Measurements from ENCODE around the gene PCDHGB3. TPM values are rescaled to one million over a fixed set of nuclear protein-coding genes. Genes with fewer than 3 reads are reported as not detected.
A peak's percentile ranks its signal among the peaks of the same experiment; 100 is the strongest.
"Not testable (repeated sequence)": the region's sequence is repeated elsewhere in the genome, so short reads cannot be mapped to it uniquely, and the experiment has no call there.

PCDHGB3 gene
- total and polyA plus RNA-seq, 4 donors = 6.0 to 8.4 (median 7.7) TPM

GRCh38 chr5:141342773-141343172 is 27.3 kb upstream of the PCDHGB3 start:
- H3K27ac ChIP-seq (ENCODE audit: low read depth, low read length) = no peak overlapping the region
- peaks cover 13% of the 10 kb centered on the region for H3K4me1 ChIP-seq (ENCODE audit: control insufficient read depth, insufficient read depth, low read length)
- H3K9me3 ChIP-seq (ENCODE audit: control insufficient read depth, insufficient read depth, low read length) = peaks cover 45% of the 10 kb centered on the region
- no peak for DNase-seq (ENCODE audit: low read depth in 4 of 6, low spot score in 6 of 6)
- H3K4me3 ChIP-seq (ENCODE audit: low read depth, low read length) = no peak overlapping the region
- 13% methylated on average over 1 of the region's 1 CpG for WGBS (ENCODE audit: insufficient coverage)
- no peaks in the 10 kb centered on the region for H3K36me3 ChIP-seq (ENCODE audit: control insufficient read depth, insufficient read depth, low read length)
- H3K27me3 ChIP-seq (ENCODE audit: control insufficient read depth, insufficient read depth, low read length) = no peaks in the 10 kb centered on the region

DNA sequence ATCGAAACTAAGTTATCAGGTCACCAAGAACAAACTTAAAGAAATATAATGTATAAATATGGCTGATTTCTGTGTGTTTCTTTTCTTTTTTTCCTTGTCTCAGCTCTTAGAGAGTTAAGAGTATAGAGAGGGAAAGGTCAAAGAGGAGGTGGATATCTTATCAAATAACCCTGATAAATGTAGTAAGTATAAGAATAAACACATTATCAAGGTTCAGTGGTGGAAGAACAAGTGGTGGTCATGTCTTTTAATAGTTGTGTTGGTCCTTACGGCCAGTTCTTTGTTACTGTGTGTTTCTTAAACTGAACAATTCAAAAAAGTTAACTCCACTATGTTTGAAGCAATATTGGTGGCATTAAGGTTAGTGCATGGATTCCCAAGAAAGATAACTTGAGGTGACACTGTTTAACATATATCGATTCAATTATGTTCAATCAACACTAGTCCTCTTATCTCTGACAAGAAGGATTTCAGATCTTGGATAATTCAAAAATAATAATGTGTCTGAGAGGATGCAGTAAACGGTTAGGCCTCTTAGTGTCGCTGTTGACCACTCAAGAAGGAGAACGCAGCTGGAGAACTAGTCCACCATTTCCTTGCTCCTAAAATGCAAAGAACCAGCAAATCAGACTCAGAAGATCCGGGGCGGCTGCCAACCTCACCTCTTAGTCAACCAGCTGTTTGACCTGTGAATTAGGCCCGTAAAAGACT is 26.6 kb upstream of the PCDHGB3 start, which contains the start of gene PCDHGA3:
Gene PCDHGA3, plus strand, starts transcription at position 588 of the 711 bp plus-strand sequence. CDS start 205 bp downstream, outside the sequence.
- Histone ChIP-seq H3K27me3 (ENCODE audit: control insufficient read depth, insufficient read depth, low read length) (no peaks in the 10 kb centered on the region), H3K9me3 (ENCODE audit: control insufficient read depth, insufficient read depth, low read length) (peaks cover 45% of the 10 kb centered on the region), H3K4me3 (ENCODE audit: low read depth, low read length) (no peak within 1 kb of the TSS), H3K27ac (ENCODE audit: low read depth, low read length) (no peak within 1 kb of the TSS), H3K4me1 (ENCODE audit: control insufficient read depth, insufficient read depth, low read length) (peaks cover 13% of the 10 kb centered on the region), H3K36me3 (ENCODE audit: control insufficient read depth, insufficient read depth, low read length) (no peaks in the 10 kb centered on the region)
- 0% methylated on average over 4 of the region's 9 CpGs for WGBS (ENCODE audit: insufficient coverage)
- peak in 2 of 6 donors; percentile 42 to 51 for DNase-seq (ENCODE audit: low read depth in 4 of 6, low spot score in 6 of 6)

GRCh38 chr5:141343953-141344463 is 26.0 kb upstream of the PCDHGB3 start:
- DNase-seq (ENCODE audit: low read depth in 4 of 6, low spot score in 6 of 6) = no peak
- peaks cover 45% of the 10 kb centered on the region for H3K9me3 ChIP-seq (ENCODE audit: control insufficient read depth, insufficient read depth, low read length)

GRCh38 chr5:141345327-141345726 is 24.7 kb upstream of the PCDHGB3 start:
- peaks cover 2% of the 10 kb centered on the region for H3K36me3 ChIP-seq (ENCODE audit: control insufficient read depth, insufficient read depth, low read length)
- H3K4me1 ChIP-seq (ENCODE audit: control insufficient read depth, insufficient read depth, low read length) = peaks cover 4% of the 10 kb centered on the region
- H3K9me3 ChIP-seq (ENCODE audit: control insufficient read depth, insufficient read depth, low read length) = peaks cover 39% of the 10 kb centered on the region
- no peaks in the 10 kb centered on the region for H3K27me3 ChIP-seq (ENCODE audit: control insufficient read depth, insufficient read depth, low read length)
- 16% methylated on average over 17 of the region's 20 CpGs for WGBS (ENCODE audit: insufficient coverage)
- H3K27ac ChIP-seq (ENCODE audit: low read depth, low read length) = no peak overlapping the region
- no peak overlapping the region for H3K4me3 ChIP-seq (ENCODE audit: low read depth, low read length)
- DNase-seq (ENCODE audit: low read depth in 4 of 6, low spot score in 6 of 6) = no peak

More at GRCh38 chr5:141343953-141344463, 26.0 kb upstream of the PCDHGB3 start:
- Histone ChIP-seq H3K36me3 (ENCODE audit: control insufficient read depth, insufficient read depth, low read length) (no peaks in the 10 kb centered on the region), H3K4me1 (ENCODE audit: control insufficient read depth, insufficient read depth, low read length) (peaks cover 10% of the 10 kb centered on the region), H3K27ac (ENCODE audit: low read depth, low read length) (no peak overlapping the region), H3K4me3 (ENCODE audit: low read depth, low read length) (no peak overlapping the region), H3K27me3 (ENCODE audit: control insufficient read depth, insufficient read depth, low read length) (no peaks in the 10 kb centered on the region)
- 16% methylated on average over 31 of the region's 31 CpGs for WGBS (ENCODE audit: insufficient coverage)

- peaks cover 44% of the 10 kb centered on the region for H3K9me3 ChIP-seq (ENCODE audit: control insufficient read depth, insufficient read depth, low read length)
Measured at GRCh38 chr5:141346017-141346416, 24.0 kb upstream of the PCDHGB3 start.

GRCh38 chr5:141349917-141350619 is 20.0 kb upstream of the PCDHGB3 start, which contains the start of gene PCDHGB1:
Gene PCDHGB1, plus strand, starts transcription at chr5:141350099. Its CDS starts 162 bp downstream, at chr5:141350261.
- no peaks in the 10 kb centered on the region for H3K27me3 ChIP-seq (ENCODE audit: control insufficient read depth, insufficient read depth, low read length)
- H3K4me1 ChIP-seq (ENCODE audit: control insufficient read depth, insufficient read depth, low read length) = no peaks in the 10 kb centered on the region
- H3K36me3 ChIP-seq (ENCODE audit: control insufficient read depth, insufficient read depth, low read length) = peaks cover 6% of the 10 kb centered on the region
- DNase-seq (ENCODE audit: low read depth in 4 of 6, low spot score in 6 of 6) = peak in 1 of 6 donors; percentile 42
- whole genome bisulfite sequencing (ENCODE audit: insufficient coverage) = 19% methylated on average over 29 of the region's 29 CpGs
- no peak within 1 kb of the TSS for H3K27ac ChIP-seq (ENCODE audit: low read depth, low read length)
- peaks cover 37% of the 10 kb centered on the region for H3K9me3 ChIP-seq (ENCODE audit: control insufficient read depth, insufficient read depth, low read length)
- H3K4me3 ChIP-seq (ENCODE audit: low read depth, low read length) = no peak within 1 kb of the TSS

More at GRCh38 chr5:141346017-141346416, 24.0 kb upstream of the PCDHGB3 start:
- H3K36me3 ChIP-seq (ENCODE audit: control insufficient read depth, insufficient read depth, low read length); H3K27me3 ChIP-seq (ENCODE audit: control insufficient read depth, insufficient read depth, low read length); H3K27ac ChIP-seq (ENCODE audit: low read depth, low read length); H3K4me1 ChIP-seq (ENCODE audit: control insufficient read depth, insufficient read depth, low read length); H3K4me3 ChIP-seq (ENCODE audit: low read depth, low read length); DNase-seq (ENCODE audit: low read depth in 4 of 6, low spot score in 6 of 6): not testable (repeated sequence)
- 31% methylated on average over 16 of the region's 35 CpGs for WGBS (ENCODE audit: insufficient coverage)

- H3K9me3 ChIP-seq (ENCODE audit: control insufficient read depth, insufficient read depth, low read length) = peaks cover 33% of the 10 kb centered on the region
- H3K4me3 ChIP-seq (ENCODE audit: low read depth, low read length) = no peak overlapping the region
- H3K27ac ChIP-seq (ENCODE audit: low read depth, low read length) = no peak overlapping the region
- 25% methylated on average over 24 of the region's 36 CpGs for WGBS (ENCODE audit: insufficient coverage)
- peaks cover 8% of the 10 kb centered on the region for H3K36me3 ChIP-seq (ENCODE audit: control insufficient read depth, insufficient read depth, low read length)
- no peaks in the 10 kb centered on the region for H3K27me3 ChIP-seq (ENCODE audit: control insufficient read depth, insufficient read depth, low read length)
- DNase-seq (ENCODE audit: low read depth in 4 of 6, low spot score in 6 of 6) = no peak
- H3K4me1 ChIP-seq (ENCODE audit: control insufficient read depth, insufficient read depth, low read length) = no peaks in the 10 kb centered on the region
Measured at GRCh38 chr5:141351591-141351990, 18.5 kb upstream of the PCDHGB3 start.

- Histone ChIP-seq H3K4me1 (ENCODE audit: control insufficient read depth, insufficient read depth, low read length) (no peaks in the 10 kb centered on the region), H3K27ac (ENCODE audit: low read depth, low read length) (no peak within 1 kb of the TSS), H3K9me3 (ENCODE audit: control insufficient read depth, insufficient read depth, low read length) (peaks cover 49% of the 10 kb centered on the region), H3K27me3 (ENCODE audit: control insufficient read depth, insufficient read depth, low read length) (no peaks in the 10 kb centered on the region), H3K36me3 (ENCODE audit: control insufficient read depth, insufficient read depth, low read length) (peaks cover 13% of the 10 kb centered on the region), H3K4me3 (ENCODE audit: low read depth, low read length) (no peak within 1 kb of the TSS)
- 12% methylated on average over 28 of the region's 29 CpGs for WGBS (ENCODE audit: insufficient coverage)
- DNase-seq (ENCODE audit: low read depth in 4 of 6, low spot score in 6 of 6) = peak in 2 of 6 donors; percentile 9 to 13
Measured at GRCh38 chr5:141354900-141355469, 15.1 kb upstream of the PCDHGB3 start, which contains the start of gene PCDHGA4. Gene PCDHGA4, plus strand, starts transcription at chr5:141355021. Its CDS starts 87 bp downstream, at chr5:141355108.

DNA sequence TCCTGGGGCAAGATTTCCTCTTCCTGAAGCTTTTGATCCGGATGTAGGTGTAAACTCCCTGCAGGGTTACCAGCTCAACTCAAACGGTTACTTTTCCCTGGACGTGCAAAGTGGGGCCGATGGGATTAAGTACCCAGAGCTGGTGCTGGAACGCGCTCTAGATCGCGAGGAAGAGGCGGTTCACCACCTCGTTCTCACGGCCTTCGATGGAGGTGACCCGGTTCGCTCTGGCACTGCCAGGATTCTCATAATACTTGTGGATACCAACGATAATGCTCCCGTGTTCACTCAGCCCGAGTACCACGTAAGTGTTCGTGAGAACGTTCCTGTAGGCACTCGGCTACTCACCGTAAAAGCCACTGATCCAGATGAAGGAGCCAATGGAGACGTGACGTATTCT is 14.4 kb upstream of the PCDHGB3 start:
- H3K27me3 ChIP-seq (ENCODE audit: control insufficient read depth, insufficient read depth, low read length) = no peaks in the 10 kb centered on the region
- peaks cover 12% of the 10 kb centered on the region for H3K36me3 ChIP-seq (ENCODE audit: control insufficient read depth, insufficient read depth, low read length)
- no peak overlapping the region for H3K4me3 ChIP-seq (ENCODE audit: low read depth, low read length)
- no peaks in the 10 kb centered on the region for H3K4me1 ChIP-seq (ENCODE audit: control insufficient read depth, insufficient read depth, low read length)
- no peak for DNase-seq (ENCODE audit: low read depth in 4 of 6, low spot score in 6 of 6)
- 37% methylated on average over 22 of the region's 24 CpGs for WGBS (ENCODE audit: insufficient coverage)
- H3K9me3 ChIP-seq (ENCODE audit: control insufficient read depth, insufficient read depth, low read length) = peaks cover 48% of the 10 kb centered on the region
- no peak overlapping the region for H3K27ac ChIP-seq (ENCODE audit: low read depth, low read length)
